ENCODE data around the gene HPX. TPM values are rescaled to one million over a fixed set of nuclear protein-coding genes. Genes with fewer than 3 reads are reported as not detected.

HPX gene
- total and polyA plus RNA-seq, 2 of the 13 experiments (the other 11 are each of a cell fraction or from before 2014, with no cell fraction given), result 9.2 to 57.4 TPM

DNA sequence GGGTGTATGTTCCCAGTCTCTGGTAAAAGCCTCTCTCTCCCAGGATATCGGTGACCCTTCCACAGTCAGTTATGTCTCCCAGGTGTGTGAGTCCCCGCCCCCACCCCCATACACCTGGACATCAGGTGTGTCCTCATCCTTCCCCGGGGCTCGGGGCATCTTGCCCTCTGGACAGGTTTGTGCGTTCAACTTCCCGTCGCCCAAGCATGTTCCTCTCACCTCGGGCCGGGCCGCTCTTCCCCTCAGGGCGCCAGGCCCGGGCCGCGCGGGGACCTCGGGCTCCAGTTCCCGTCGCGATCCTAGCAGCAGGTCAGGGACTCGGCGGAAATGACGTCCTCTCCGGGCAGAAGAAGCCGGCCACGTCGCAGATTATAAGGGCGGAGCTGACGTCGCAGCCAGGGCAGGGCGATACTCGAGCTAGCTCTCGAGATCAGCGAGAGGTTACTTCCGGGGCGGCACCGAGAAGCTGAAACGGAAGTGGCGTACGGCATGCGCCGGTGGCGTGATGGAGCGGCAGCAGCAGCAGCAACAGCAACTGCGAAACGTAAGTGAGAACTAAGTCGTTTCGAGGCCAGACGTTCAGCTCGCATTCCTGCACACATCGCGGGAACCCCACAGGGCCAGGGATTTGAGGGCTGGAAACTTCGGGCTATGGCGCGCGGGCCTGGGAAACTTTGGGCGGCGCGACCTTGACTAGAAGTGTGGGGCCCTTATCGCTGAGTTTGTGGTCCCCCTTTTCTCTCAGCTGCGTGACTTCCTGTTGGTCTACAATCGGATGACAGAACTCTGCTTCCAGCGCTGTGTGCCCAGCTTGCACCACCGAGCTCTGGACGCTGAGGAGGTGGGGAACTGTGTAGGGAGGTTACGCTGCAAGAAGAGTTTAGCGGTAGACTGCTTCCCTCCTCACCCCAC, 40.5 kb upstream of the HPX start, which contains the start of the genes ARFIP2 and TIMM10B (continued):
- TF ChIP-seq IRF1 (CRISPR knock-in tag; IDR thresholded peaks at IDR 0.05; ENCODE audit: low read depth) (no peak), DPF2 (CRISPR knock-in tag; IDR thresholded peaks at IDR 0.05; ENCODE audit: borderline replicate concordance, low read depth) (no peak), ZNF496 (CRISPR knock-in tag; IDR thresholded peaks at IDR 0.05; ENCODE audit: insufficient replicate concordance) (no peak), ZNF891 (CRISPR knock-in tag; IDR thresholded peaks at IDR 0.05) (no peak), PRDM15 (CRISPR knock-in tag; IDR thresholded peaks at IDR 0.05) (no peak; the same call in 1 of the 2 replicates), ZIK1 (CRISPR knock-in tag; IDR thresholded peaks at IDR 0.05; ENCODE audit: borderline replicate concordance, low read depth) (peak; percentile 79), SRSF1 (optimal IDR thresholded peaks at IDR 0.05; ENCODE audit: low read depth, low read length) (peak; percentile 30), ZBTB3 (CRISPR knock-in tag; IDR thresholded peaks at IDR 0.05; ENCODE audit: borderline replicate concordance, low read depth) (no peak), ZNF142 (CRISPR knock-in tag; IDR thresholded peaks at IDR 0.05) (no peak)
- TF ChIP-seq, protein P1, sequence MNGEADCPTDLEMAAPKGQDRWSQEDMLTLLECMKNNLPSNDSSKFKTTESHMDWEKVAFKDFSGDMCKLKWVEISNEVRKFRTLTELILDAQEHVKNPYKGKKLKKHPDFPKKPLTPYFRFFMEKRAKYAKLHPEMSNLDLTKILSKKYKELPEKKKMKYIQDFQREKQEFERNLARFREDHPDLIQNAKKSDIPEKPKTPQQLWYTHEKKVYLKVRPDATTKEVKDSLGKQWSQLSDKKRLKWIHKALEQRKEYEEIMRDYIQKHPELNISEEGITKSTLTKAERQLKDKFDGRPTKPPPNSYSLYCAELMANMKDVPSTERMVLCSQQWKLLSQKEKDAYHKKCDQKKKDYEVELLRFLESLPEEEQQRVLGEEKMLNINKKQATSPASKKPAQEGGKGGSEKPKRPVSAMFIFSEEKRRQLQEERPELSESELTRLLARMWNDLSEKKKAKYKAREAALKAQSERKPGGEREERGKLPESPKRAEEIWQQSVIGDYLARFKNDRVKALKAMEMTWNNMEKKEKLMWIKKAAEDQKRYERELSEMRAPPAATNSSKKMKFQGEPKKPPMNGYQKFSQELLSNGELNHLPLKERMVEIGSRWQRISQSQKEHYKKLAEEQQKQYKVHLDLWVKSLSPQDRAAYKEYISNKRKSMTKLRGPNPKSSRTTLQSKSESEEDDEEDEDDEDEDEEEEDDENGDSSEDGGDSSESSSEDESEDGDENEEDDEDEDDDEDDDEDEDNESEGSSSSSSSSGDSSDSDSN (CRISPR knock-in tag; IDR thresholded peaks at IDR 0.05), result peak; percentile 51
- TF ChIP-seq, protein P2, sequence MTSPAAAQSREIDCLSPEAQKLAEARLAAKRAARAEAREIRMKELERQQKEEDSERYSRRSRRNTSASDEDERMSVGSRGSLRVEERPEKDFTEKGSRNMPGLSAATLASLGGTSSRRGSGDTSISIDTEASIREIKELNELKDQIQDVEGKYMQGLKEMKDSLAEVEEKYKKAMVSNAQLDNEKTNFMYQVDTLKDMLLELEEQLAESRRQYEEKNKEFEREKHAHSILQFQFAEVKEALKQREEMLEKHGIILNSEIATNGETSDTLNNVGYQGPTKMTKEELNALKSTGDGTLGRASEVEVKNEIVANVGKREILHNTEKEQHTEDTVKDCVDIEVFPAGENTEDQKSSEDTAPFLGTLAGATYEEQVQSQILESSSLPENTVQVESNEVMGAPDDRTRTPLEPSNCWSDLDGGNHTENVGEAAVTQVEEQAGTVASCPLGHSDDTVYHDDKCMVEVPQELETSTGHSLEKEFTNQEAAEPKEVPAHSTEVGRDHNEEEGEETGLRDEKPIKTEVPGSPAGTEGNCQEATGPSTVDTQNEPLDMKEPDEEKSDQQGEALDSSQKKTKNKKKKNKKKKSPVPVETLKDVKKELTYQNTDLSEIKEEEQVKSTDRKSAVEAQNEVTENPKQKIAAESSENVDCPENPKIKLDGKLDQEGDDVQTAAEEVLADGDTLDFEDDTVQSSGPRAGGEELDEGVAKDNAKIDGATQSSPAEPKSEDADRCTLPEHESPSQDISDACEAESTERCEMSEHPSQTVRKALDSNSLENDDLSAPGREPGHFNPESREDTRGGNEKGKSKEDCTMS (CRISPR knock-in tag; conservative IDR thresholded peaks at IDR 0.05), result no peak

All from HepG2 (cell line).